Stimulated activated naive B cell treated with anti-CD40 and anti-IgM and Interleukin-4, amounts not matched to agents 10 μg/mL and 1 μg/mL and 100 μg/mL, for 72 hours (primary cell): ENCODE results near the gene REEP2.
"Not testable (repeated sequence)": the region's sequence is repeated elsewhere in the genome, so short reads cannot be mapped to it uniquely, and the experiment has no call there.

Experiments used
- ATAC-seq, 2 donors: fragments of 150-1000 bp; cut with Tn5 transposase; replicated peaks; 2 replicates each; pipeline ENCODE4 v1.10.0; 2021; ENCODE audit warnings: moderate library complexity in 1 of 2
- DNase-seq: peaks from one replicate; pipeline ENCODE4 v3.0.0; 2021
- H3K27ac Mint-ChIP-seq: one replicate; pipeline ENCODE4 v1.8.0; 2022; ENCODE audit warnings: mild to moderate bottlenecking, mixed read lengths
- H3K27me3 Mint-ChIP-seq, 2 donors: one replicate each; pipeline ENCODE4 v1.8.0; 2022; ENCODE audit warnings: mixed read lengths in 2 of 2
- H3K36me3 Mint-ChIP-seq, 2 donors: one replicate each; pipeline ENCODE4 v1.8.0; 2022; ENCODE audit warnings: mixed read lengths in 2 of 2, mild to moderate bottlenecking in 1 of 2
- H3K4me1 Mint-ChIP-seq, 2 donors: one replicate each; pipeline ENCODE4 v1.8.0; 2022; ENCODE audit warnings: mixed read lengths in 2 of 2, mild to moderate bottlenecking in 1 of 2
- H3K4me3 Mint-ChIP-seq, 2 donors: one replicate each; pipeline ENCODE4 v1.8.0; 2022; ENCODE audit warnings: mild to moderate bottlenecking in 2 of 2, mixed read lengths in 2 of 2, moderate library complexity in 1 of 2
- H3K9me3 Mint-ChIP-seq, 2 donors: one replicate each; pipeline ENCODE4 v1.8.0; 2022; ENCODE audit warnings: mixed read lengths in 2 of 2, mild to moderate bottlenecking in 1 of 2

Gene REEP2, protein sequence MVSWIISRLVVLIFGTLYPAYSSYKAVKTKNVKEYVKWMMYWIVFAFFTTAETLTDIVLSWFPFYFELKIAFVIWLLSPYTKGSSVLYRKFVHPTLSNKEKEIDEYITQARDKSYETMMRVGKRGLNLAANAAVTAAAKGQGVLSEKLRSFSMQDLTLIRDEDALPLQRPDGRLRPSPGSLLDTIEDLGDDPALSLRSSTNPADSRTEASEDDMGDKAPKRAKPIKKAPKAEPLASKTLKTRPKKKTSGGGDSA

GRCh38 chr5:138438724-138439476, at the start of gene REEP2:
Gene REEP2, plus strand, starts transcription at chr5:138439057. Its CDS starts 152 bp downstream, at chr5:138439209.
- ATAC-seq, result peak; percentile 87 to 91
- H3K4me1 Mint-ChIP-seq, result peaks cover 11 to 32% of the 10 kb centered on the region in 2 donors
- peak within 1 kb of the TSS; percentile 85 to 88 for H3K4me3 Mint-ChIP-seq
- peak within 1 kb of the TSS; percentile 72 for H3K27ac Mint-ChIP-seq
- no peaks in the 10 kb centered on the region for H3K9me3 Mint-ChIP-seq
- peaks cover 11 to 28% of the 10 kb centered on the region in 2 donors for H3K36me3 Mint-ChIP-seq
- H3K27me3 Mint-ChIP-seq, result peaks cover 0 to 5% of the 10 kb centered on the region in 2 donors
- DNase-seq, result peak; percentile 55

- DNase-seq, result no peak
Measured at GRCh38 chr5:138389332-138389731, 49.5 kb upstream of the REEP2 start.

DNA sequence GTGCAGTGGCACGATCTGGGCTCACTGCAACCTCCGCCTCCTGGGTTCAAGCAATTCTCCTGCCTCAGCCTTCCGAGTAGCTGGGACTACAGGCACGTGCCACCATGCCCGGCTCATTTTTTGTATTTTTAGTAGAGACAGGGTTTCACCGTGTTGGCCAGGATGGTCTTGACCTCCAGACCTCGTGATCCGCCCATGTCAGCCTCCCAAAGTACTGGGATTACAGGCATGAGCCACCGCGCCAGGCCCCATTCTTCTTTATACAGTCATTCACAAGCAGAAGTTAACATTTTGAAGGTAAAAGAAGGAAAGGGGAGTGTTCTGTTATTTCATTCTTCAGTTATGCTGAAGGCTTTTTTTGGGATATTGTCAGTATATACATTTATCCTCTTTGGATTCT, 48.9 kb upstream of the REEP2 start:
- DNase-seq, H3K4me3 Mint-ChIP-seq, H3K27ac Mint-ChIP-seq, H3K27me3 Mint-ChIP-seq, H3K9me3 Mint-ChIP-seq, H3K4me1 Mint-ChIP-seq, ATAC-seq: not testable (repeated sequence)
- H3K36me3 Mint-ChIP-seq, result peaks cover 38 to 51% of the 10 kb centered on the region in 2 donors

More at GRCh38 chr5:138389332-138389731, 49.5 kb upstream of the REEP2 start:
- H3K36me3 Mint-ChIP-seq, result peaks cover 33 to 45% of the 10 kb centered on the region in 2 donors
- H3K4me3 Mint-ChIP-seq, result no peak overlapping the region
- no peak for ATAC-seq
- no peaks in the 10 kb centered on the region for H3K4me1 Mint-ChIP-seq
- no peaks in the 10 kb centered on the region for H3K27me3 Mint-ChIP-seq
- no peak overlapping the region for H3K27ac Mint-ChIP-seq
- no peaks in the 10 kb centered on the region for H3K9me3 Mint-ChIP-seq

DNA sequence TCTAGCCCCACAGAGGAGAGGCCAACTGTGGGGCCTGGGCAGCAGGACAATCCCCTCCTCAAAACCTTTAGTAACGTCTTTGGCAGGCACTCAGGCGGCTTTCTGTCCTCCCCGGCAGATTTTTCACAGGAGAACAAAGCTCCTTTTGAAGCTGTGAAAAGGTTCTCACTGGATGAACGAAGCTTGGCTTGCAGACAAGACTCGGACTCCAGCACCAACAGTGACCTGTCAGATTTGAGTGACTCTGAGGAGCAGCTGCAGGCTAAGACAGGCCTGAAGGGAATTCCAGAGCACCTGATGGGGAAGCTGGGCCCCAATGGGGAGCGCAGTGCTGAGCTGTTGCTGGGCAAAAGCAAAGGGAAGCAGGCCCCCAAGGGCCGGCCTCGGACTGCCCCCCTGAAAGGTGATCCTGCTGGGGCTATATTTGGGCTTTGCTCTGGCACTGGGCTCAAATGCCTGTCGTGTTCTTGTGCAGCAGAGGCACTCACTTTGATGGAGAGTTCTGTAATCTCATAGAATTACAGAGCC, 46.9 kb upstream of the REEP2 start:
- Mint-ChIP-seq H3K9me3 (no peaks in the 10 kb centered on the region), H3K4me3 (no peak overlapping the region), H3K27me3 (no peaks in the 10 kb centered on the region), H3K27ac (no peak overlapping the region), H3K4me1 (no peaks in the 10 kb centered on the region), H3K36me3 (peaks cover 40 to 54% of the 10 kb centered on the region in 2 donors)
- DNase-seq (no peak), ATAC-seq (no peak)

- DNase-seq (no peak), ATAC-seq (peak; percentile 74 to 82)
- peaks cover 42 to 63% of the 10 kb centered on the region in 2 donors for H3K36me3 Mint-ChIP-seq
- peaks cover 8 to 22% of the 10 kb centered on the region in 2 donors for H3K4me1 Mint-ChIP-seq
- no peak overlapping the region for H3K4me3 Mint-ChIP-seq
- H3K27ac Mint-ChIP-seq, result peak overlapping the region; percentile 80
- peaks cover 0 to 4% of the 10 kb centered on the region in 2 donors for H3K9me3 Mint-ChIP-seq
- no peaks in the 10 kb centered on the region for H3K27me3 Mint-ChIP-seq
Measured at GRCh38 chr5:138402640-138403039, 36.2 kb upstream of the REEP2 start.

GRCh38 chr5:138408023-138408422, 30.8 kb upstream of the REEP2 start:
- Mint-ChIP-seq H3K4me3 (no peak overlapping the region), H3K27ac (peak overlapping the region; percentile 56), H3K27me3 (no peaks in the 10 kb centered on the region), H3K4me1 (peaks cover 5 to 13% of the 10 kb centered on the region in 2 donors), H3K36me3 (peaks cover 34 to 63% of the 10 kb centered on the region in 2 donors), H3K9me3 (peaks cover 0 to 10% of the 10 kb centered on the region in 2 donors)
- DNase-seq (peak; percentile 29), ATAC-seq (peak; percentile 63 to 85)

- Mint-ChIP-seq H3K36me3 (peaks cover 35 to 48% of the 10 kb centered on the region in 2 donors), H3K4me1 (peaks cover 5 to 13% of the 10 kb centered on the region in 2 donors), H3K9me3 (peaks cover 0 to 10% of the 10 kb centered on the region in 2 donors)
- not testable (repeated sequence) for ATAC-seq, H3K27me3 Mint-ChIP-seq, H3K27ac Mint-ChIP-seq, H3K4me3 Mint-ChIP-seq
- DNase-seq, result peak; percentile 8
Measured at GRCh38 chr5:138410996-138411640, 27.7 kb upstream of the REEP2 start.

DNA sequence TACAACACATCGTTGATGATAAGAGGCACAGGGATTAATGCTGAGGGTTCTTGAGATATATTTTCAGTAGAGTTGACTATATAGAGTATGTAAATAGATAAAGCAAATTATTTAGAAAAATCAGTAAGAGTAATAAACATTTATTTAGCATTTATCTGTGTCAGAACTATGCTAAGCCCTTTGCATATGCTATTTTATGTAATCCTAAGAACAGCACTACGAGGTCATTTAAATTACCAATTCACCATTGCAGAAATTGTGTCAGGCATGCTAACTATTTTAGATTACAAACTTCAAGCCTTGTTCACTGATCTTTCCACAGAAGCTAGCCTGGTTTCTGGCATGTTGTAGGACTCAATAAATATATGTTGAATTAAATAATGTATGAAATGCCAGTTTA, 20.4 kb upstream of the REEP2 start:
- Mint-ChIP-seq H3K9me3 (no peaks in the 10 kb centered on the region), H3K36me3 (peaks cover 20 to 40% of the 10 kb centered on the region in 2 donors), H3K27me3 (no peaks in the 10 kb centered on the region)

GRCh38 chr5:138425079-138425478, 13.8 kb upstream of the REEP2 start:
- H3K9me3 Mint-ChIP-seq, result no peaks in the 10 kb centered on the region
- H3K36me3 Mint-ChIP-seq, result peaks cover 26 to 52% of the 10 kb centered on the region in 2 donors
- no peak overlapping the region for H3K27ac Mint-ChIP-seq
- ATAC-seq, result no peak
- DNase-seq, result no peak
- H3K4me3 Mint-ChIP-seq, result no peak overlapping the region
- H3K4me1 Mint-ChIP-seq, result no peaks in the 10 kb centered on the region
- no peaks in the 10 kb centered on the region for H3K27me3 Mint-ChIP-seq

More for the DNA sequence above, 20.4 kb upstream of the REEP2 start:
- no peak overlapping the region for H3K27ac Mint-ChIP-seq
- H3K4me3 Mint-ChIP-seq, result no peak overlapping the region
- no peaks in the 10 kb centered on the region for H3K4me1 Mint-ChIP-seq
- DNase-seq, result no peak
- no peak for ATAC-seq

DNA sequence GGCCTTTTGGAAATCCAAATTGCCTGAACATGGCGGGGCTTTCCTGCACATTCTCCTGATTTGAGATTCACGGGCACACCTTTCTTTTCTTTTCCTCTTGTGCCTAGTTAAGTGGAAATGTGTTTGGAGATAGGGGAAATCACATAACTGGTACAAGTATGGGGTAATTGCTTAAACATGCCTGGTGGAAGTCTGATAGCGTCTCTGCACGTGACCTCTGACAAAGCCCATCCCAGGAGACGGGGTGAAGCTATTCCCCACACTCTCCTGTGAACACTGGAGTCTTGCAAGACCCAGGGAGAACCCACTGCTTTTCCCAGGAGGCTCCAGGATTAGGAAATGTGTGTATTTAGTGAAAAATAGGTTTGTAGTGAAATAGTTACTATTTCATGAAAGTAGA, 2.9 kb upstream of the REEP2 start:
- H3K36me3 Mint-ChIP-seq, result peaks cover 14 to 48% of the 10 kb centered on the region in 2 donors
- no peak for DNase-seq
- no peaks in the 10 kb centered on the region for H3K9me3 Mint-ChIP-seq
- no peak overlapping the region for H3K27ac Mint-ChIP-seq
- H3K27me3 Mint-ChIP-seq, result peaks cover 0 to 5% of the 10 kb centered on the region in 2 donors
- H3K4me1 Mint-ChIP-seq, result peaks cover 11 to 32% of the 10 kb centered on the region in 2 donors
- ATAC-seq, result no peak
- no peak overlapping the region for H3K4me3 Mint-ChIP-seq

DNA sequence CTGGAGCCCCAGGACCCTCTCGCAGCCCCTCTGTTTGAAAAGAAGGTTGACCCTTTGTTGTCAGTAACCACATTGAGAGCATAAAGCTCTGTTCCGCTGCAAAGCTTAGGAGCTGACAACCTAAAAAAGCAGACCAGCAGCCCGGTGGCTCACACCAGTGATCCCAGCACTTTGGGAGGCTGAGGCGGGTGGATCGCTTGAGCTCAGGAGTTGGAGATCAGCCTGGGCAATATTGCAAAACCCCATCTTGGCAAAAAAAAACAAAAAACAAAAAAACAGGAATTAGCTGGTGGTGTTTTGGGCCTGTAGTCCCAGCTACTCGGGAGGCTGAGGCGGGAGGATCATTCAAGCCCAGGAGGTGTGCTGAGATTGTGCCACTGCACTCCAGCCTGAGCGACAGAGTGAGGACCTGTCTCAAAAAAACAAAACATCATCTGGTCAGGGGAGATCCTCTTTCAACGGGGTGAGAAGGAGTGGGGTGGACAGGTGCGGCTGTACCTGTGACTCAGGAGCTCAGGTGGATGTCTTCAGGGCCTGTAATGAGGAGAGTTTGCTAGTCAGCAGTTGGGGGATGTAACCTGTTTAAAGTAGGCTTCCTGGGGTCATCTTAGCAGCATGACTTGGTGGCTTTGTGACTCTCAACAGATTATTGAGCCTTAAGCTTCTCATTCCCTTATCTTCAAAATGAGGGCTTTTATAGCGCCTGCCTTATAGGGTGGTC, 694 bp upstream of the REEP2 start:
- DNase-seq (no peak), ATAC-seq (no peak)
- peak overlapping the region; percentile 85 to 88 for H3K4me3 Mint-ChIP-seq
- H3K9me3 Mint-ChIP-seq, result no peaks in the 10 kb centered on the region
- peaks cover 11 to 34% of the 10 kb centered on the region in 2 donors for H3K36me3 Mint-ChIP-seq
- H3K27me3 Mint-ChIP-seq, result peaks cover 0 to 5% of the 10 kb centered on the region in 2 donors
- H3K4me1 Mint-ChIP-seq, result peaks cover 11 to 32% of the 10 kb centered on the region in 2 donors
- H3K27ac Mint-ChIP-seq, result peak overlapping the region; percentile 72

DNA sequence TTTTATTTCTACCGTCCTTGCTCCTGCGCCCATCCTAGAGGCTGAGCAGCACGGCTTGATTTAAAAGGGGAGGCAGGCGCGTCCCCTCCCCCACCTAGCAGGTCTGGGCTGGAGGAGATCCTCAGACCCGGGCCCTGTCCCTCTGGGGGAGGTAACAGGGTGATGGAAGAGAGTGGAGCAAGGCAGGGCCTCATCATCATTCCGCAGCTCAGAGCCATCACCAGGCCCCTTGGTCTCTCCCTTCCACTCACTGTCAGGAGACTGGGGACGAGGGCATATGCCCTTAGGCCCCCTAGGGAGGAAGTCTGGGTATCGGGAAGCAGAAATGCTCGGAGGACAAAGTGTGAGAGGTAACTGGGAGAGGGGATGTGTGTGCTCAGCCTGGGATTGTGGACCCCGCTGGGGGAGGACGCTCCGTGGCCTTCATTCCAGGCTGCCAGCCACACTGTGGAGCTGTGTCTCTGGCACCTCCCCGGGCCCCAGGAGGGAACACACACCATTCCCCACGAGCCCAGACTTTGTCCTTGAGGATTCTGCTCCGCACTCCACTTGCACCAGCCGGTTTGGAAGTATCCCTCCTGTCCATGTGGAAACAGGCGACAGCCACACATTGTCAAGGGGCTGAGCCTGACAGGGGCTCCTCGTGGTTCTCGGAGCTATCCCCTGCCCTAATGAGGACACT, 761 bp downstream of the REEP2 start:
- peaks cover 10 to 24% of the 10 kb centered on the region in 2 donors for H3K36me3 Mint-ChIP-seq
- ATAC-seq (peak in 1 of 2 donors; percentile 3), DNase-seq (no peak)
- peaks cover 11 to 32% of the 10 kb centered on the region in 2 donors for H3K4me1 Mint-ChIP-seq
- peak overlapping the region; percentile 85 to 88 for H3K4me3 Mint-ChIP-seq
- H3K9me3 Mint-ChIP-seq, result no peaks in the 10 kb centered on the region
- H3K27ac Mint-ChIP-seq, result peak overlapping the region; percentile 7
- peaks cover 0 to 5% of the 10 kb centered on the region in 2 donors for H3K27me3 Mint-ChIP-seq
